Prostate gland (tissue), 2 donors: Measurements from ENCODE around the gene STXBP4. TPM values are rescaled to one million over a fixed set of nuclear protein-coding genes. Genes with fewer than 3 reads are reported as not detected.

Experiments used
- DNase-seq: peaks from one replicate; pipeline ENCODE4 v3.0.0-alpha.2; 2019; ENCODE audit warnings: low spot score
- H3K27ac ChIP-seq, 2 donors: fragments of 200-600 bp; sonication (generic); 2 replicates each; pipeline ENCODE4 v1.5.1; 2017 to 2019
- H3K27me3 ChIP-seq: fragments of 200-600 bp; sonication (generic); replicated peaks from 2 replicates; pipeline ENCODE4 v1.5.1; 2019; ENCODE audit not compliant: insufficient read depth
- H3K36me3 ChIP-seq, 2 donors: fragments of 200-600 bp; sonication (generic); 1 replicate in 1 of 2; 2 replicates in 1 of 2; pipeline versions ENCODE4 v1.5.1 to v1.8.1; 2017 to 2019
- H3K4me1 ChIP-seq: fragments of 200-600 bp; sonication (generic); replicated peaks from 2 replicates; pipeline ENCODE4 v1.5.1; 2019
- H3K4me3 ChIP-seq, 2 donors: fragments of 200-600 bp; sonication (generic); 2 replicates each; pipeline ENCODE4 v1.5.1; 2017 to 2019
- H3K9me3 ChIP-seq: fragments of 200-600 bp; sonication (generic); 2 replicates; pipeline ENCODE4 v1.5.1; 2017
- POLR2A ChIP-seq: fragments of 450-650 bp; IDR thresholded peaks from one replicate; pipeline ENCODE4 v1.6.1; 2016; ENCODE audit warnings: antibody characterized with exemption, mild to moderate bottlenecking
- POLR2AphosphoS5 ChIP-seq: sonication (generic); formaldehyde crosslinking; IDR thresholded peaks from one replicate; pipeline ENCODE4 v1.6.1; 2017; ENCODE audit warnings: antibody characterized with exemption
- WGBS: methylation state at CpG from one replicate; pipeline ENCODE4 v1.1.5; 2018; 5-methylcytosine and 5-hydroxymethylcytosine counted together
- intact Hi-C: fragments of 100-400 bp; cut with DNase I; formaldehyde crosslinking; loops from one replicate; pipeline ENCODE4 v1.14.2; 2022
- total RNA-seq, 2 donors: library from RNA; depleted of rRNA; stranded (reverse); fragments of >200 nt; gene quantifications; one replicate each; pipeline ENCODE4 v1.1.0, GENCODE V29; 2016
- TF ChIP-seq, protein P1 (sequence below), 4 experiments: fragments of 200-600 bp in 2 of 4; fragments of 450-650 bp in 2 of 4; sonication (generic) in 2 of 4; IDR thresholded peaks; 1 replicate in 3 of 4; 2 replicates in 1 of 4; pipeline ENCODE4 v1.5.1; 2016 to 2019; ENCODE audit warnings: antibody characterized with exemption in 4 of 4, mild to moderate bottlenecking in 2 of 4, moderate library complexity in 2 of 4

STXBP4 gene
- total RNA-seq, 2 donors from 2014 or later: 7.2 to 29.0 TPM

DNA sequence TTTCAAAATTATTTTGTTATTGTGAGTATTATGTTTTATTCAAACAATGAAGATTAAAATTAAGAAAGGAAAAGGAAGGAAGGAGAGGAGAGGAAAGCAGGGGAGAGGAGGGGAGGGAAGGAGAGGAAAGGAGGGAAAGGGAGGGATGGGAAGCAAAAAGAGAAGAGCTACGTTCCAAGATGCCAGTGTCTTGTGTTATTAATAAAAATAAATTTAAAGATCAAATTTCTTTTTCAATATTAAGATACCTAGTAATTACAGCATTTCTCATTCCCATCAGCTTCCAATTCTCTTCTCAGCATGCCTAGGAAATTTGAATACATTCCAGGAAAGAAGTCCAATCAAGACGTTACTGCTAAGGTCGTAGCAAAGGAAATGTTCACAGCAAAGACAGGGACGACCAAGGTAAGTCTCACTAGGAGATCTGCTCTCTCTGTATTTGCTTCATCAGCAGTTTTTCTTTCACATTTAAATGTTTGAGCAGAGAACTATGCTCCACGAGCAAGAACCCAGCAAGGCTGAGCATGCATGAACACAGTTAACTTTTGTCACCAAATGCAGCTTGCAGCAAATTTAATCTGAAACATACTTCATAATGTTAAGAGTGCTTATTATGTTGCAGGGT lies 232.9 kb downstream of the STXBP4 start:
- Histone ChIP-seq H3K27ac (no peak overlapping the region), H3K36me3 (no peaks in the 10 kb centered on the region), H3K27me3 (no peaks in the 10 kb centered on the region), H3K4me1 (no peaks in the 10 kb centered on the region), H3K9me3 (no peaks in the 10 kb centered on the region), H3K4me3 (no peak overlapping the region)
- TF ChIP-seq POLR2A (no peak), POLR2AphosphoS5 (no peak)
- TF ChIP-seq, protein P1, sequence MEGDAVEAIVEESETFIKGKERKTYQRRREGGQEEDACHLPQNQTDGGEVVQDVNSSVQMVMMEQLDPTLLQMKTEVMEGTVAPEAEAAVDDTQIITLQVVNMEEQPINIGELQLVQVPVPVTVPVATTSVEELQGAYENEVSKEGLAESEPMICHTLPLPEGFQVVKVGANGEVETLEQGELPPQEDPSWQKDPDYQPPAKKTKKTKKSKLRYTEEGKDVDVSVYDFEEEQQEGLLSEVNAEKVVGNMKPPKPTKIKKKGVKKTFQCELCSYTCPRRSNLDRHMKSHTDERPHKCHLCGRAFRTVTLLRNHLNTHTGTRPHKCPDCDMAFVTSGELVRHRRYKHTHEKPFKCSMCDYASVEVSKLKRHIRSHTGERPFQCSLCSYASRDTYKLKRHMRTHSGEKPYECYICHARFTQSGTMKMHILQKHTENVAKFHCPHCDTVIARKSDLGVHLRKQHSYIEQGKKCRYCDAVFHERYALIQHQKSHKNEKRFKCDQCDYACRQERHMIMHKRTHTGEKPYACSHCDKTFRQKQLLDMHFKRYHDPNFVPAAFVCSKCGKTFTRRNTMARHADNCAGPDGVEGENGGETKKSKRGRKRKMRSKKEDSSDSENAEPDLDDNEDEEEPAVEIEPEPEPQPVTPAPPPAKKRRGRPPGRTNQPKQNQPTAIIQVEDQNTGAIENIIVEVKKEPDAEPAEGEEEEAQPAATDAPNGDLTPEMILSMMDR (IDR thresholded peaks at IDR 0.05): no peak
- intact Hi-C loops: no loop called here
- DNase-seq: no peak
- WGBS: 10% methylated on average over 5 of the region's 5 CpGs

DNA sequence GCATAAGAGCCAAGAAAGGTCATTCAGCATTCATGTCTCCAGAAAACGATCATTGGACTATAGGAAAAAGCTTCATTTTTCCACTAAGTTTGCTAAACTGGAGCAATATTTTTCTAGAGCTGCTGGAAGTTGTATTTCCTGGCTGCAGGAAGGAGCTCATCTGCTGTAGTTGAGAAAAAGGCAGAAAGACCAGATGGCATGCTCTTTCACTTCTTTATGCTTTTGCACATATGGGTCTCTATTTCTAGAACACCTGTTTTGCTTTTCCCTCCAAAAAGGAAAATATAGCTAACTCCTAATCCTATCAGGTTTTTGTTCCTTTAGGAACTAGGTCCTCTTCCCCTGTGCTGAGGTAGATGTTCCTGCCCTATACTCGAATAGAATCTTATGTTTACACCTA lies 234.3 kb downstream of the STXBP4 start:
- no peak for DNase-seq
- H3K27me3 ChIP-seq: no peaks in the 10 kb centered on the region
- intact Hi-C loops: no loop called here
- TF ChIP-seq, protein P1 (IDR thresholded peaks at IDR 0.05): no peak
- no peak for TF ChIP-seq POLR2A
- no peak for TF ChIP-seq POLR2AphosphoS5
- H3K9me3 ChIP-seq: no peaks in the 10 kb centered on the region
- 83% methylated on average over 2 of the region's 2 CpGs for WGBS
- H3K4me1 ChIP-seq: no peaks in the 10 kb centered on the region
- H3K4me3 ChIP-seq: no peak overlapping the region
- no peaks in the 10 kb centered on the region for H3K36me3 ChIP-seq
- H3K27ac ChIP-seq: no peak overlapping the region

DNA sequence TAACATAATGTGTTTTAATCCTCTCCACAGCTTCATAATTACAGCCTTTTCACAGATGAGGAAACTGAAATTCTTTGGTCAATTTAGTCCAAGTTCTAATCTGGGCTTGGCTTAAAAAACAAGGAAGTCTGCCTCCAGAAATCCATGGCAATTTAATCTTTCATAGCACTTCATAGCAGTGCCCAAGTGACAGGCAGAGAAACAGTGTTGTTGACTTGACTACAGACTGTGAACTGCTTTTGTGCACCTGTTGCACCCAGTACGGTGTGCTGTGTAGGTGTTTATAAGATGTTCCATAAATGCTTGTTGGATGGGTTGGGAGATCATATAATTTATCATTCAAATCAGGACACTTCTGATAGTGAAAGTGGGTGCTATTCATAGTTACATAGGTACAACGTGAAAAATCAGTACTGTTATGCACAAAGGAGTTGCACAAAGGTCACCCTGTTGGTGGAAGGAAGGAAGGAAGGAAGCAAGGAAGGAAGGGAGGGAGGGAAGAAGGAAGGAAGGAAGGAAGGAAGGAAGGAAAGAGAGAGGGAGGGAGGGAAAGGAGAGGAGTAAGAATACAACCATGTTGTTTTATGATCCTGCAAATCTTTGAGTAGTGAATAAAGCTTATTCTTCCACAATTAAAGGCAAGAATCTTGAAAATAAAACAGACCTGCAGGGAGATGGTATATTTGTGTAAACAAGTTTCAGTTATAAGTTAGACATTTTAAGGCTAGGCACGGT lies 239.7 kb downstream of the STXBP4 start:
- no peaks in the 10 kb centered on the region for H3K4me1 ChIP-seq
- H3K36me3 ChIP-seq: no peaks in the 10 kb centered on the region
- 47% methylated on average over 3 of the region's 3 CpGs for WGBS
- DNase-seq: no peak
- no peaks in the 10 kb centered on the region for H3K9me3 ChIP-seq
- no peak overlapping the region for H3K27ac ChIP-seq
- H3K4me3 ChIP-seq: no peak overlapping the region
- no peak for TF ChIP-seq POLR2A
- TF ChIP-seq, protein P1 (IDR thresholded peaks at IDR 0.05): no peak
- no peak for TF ChIP-seq POLR2AphosphoS5
- H3K27me3 ChIP-seq: no peaks in the 10 kb centered on the region
- intact Hi-C loops: no loop called here

DNA sequence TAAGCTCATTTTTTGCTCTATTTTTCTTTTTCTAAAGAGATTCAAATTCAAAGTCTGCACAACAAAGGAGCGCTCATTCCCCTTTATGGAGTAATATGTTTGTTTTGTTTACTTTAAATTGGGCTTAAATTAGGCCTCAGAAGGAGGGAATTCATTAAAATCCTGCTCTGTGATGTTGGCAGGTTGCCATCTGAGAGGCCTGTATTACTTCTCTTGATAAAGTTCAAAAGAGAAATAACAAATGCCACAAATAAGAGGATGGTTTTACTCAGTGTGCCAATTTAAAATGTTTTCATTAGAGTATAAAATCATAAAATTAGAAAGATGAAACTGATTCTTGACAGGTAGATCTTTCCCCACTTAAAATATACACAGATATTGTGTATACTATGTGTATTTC lies 241.7 kb downstream of the STXBP4 start:
- Histone ChIP-seq H3K4me3 (no peak overlapping the region), H3K27ac (no peak overlapping the region), H3K36me3 (no peaks in the 10 kb centered on the region), H3K27me3 (no peaks in the 10 kb centered on the region), H3K9me3 (no peaks in the 10 kb centered on the region), H3K4me1 (no peaks in the 10 kb centered on the region)
- TF ChIP-seq POLR2A: no peak
- intact Hi-C loops: loop anchor here (10.0 kb wide), 1 partner anchor 45 kb away; no protein-coding TSS in a partner anchor
- WGBS: 84% methylated on average over 1 of the region's 1 CpG
- no peak for DNase-seq

DNA sequence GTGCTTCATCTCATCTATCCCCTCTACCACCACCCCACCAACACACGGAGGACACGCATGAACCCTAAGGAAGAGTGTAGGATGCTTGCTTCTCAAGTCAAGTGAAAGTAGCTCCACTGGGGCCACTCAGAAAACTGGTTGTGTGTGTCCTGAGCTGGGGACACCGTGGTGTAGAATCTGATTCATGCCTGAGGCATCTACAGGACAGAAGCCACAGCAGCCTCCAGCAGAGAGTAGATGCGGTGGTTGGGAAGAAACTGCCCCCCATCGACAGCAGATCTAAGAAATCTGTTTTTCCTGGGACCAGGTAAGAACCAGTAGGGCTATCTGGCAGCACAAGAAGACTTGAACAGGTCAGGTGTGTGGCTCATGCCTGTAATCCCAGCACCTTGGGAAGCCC lies 244.3 kb downstream of the STXBP4 start:
- no peak overlapping the region for H3K27ac ChIP-seq
- WGBS: 90% methylated on average over 5 of the region's 5 CpGs
- no peak for DNase-seq
- no peaks in the 10 kb centered on the region for H3K4me1 ChIP-seq
- no peaks in the 10 kb centered on the region for H3K9me3 ChIP-seq
- H3K36me3 ChIP-seq: no peaks in the 10 kb centered on the region
- H3K27me3 ChIP-seq: no peaks in the 10 kb centered on the region
- intact Hi-C loops: loop anchor here (10.0 kb wide), 1 partner anchor 48 kb away; no protein-coding TSS in a partner anchor
- no peak overlapping the region for H3K4me3 ChIP-seq
- no peak for TF ChIP-seq POLR2A
- TF ChIP-seq, protein P1 (IDR thresholded peaks at IDR 0.05): no peak
- TF ChIP-seq POLR2AphosphoS5: no peak
